Hepatocyte (in vitro differentiated cells): ENCODE results near the gene SLC10A6. TPM values are rescaled to one million over a fixed set of nuclear protein-coding genes. Genes with fewer than 3 reads are reported as not detected.
"Not testable (repeated sequence)": the region's sequence is repeated elsewhere in the genome, so short reads cannot be mapped to it uniquely, and the experiment has no call there.

Source experiments
- DNase-seq: peaks from one replicate; pipeline ENCODE4 v3.0.0-alpha.2; 2016; ENCODE audit warnings: low spot score
- H2AFZ ChIP-seq: fragments of 200-600 bp; sonication (generic); 2 replicates; pipeline ENCODE4 v1.6.0; 2016; ENCODE audit warnings: antibody characterized with exemption, mild to moderate bottlenecking
- H3K27ac ChIP-seq: fragments of 200-600 bp; sonication (generic); 2 replicates; pipeline ENCODE4 v1.5.1; 2016; ENCODE audit warnings: mild to moderate bottlenecking
- H3K27me3 ChIP-seq: fragments of 200-600 bp; sonication (generic); 2 replicates; pipeline ENCODE4 v1.6.1; 2016
- H3K36me3 ChIP-seq: fragments of 200-600 bp; sonication (generic); replicated peaks from 2 replicates; pipeline ENCODE4 v1.5.1; 2016; ENCODE audit warnings: low read depth; ENCODE audit not compliant: insufficient read depth
- H3K4me1 ChIP-seq: fragments of 200-600 bp; sonication (generic); 2 replicates; pipeline ENCODE4 v1.5.1; 2016; ENCODE audit warnings: mild to moderate bottlenecking, moderate library complexity; ENCODE audit not compliant: insufficient read depth
- H3K4me2 ChIP-seq: fragments of 200-600 bp; sonication (generic); 2 replicates; pipeline ENCODE4 v1.6.0; 2016
- H3K4me3 ChIP-seq: fragments of 200-600 bp; sonication (generic); 2 replicates; pipeline ENCODE4 v1.5.1; 2016; ENCODE audit warnings: mild to moderate bottlenecking
- H3K79me2 ChIP-seq: fragments of 200-600 bp; sonication (generic); 2 replicates; pipeline ENCODE4 v1.6.0; 2017; ENCODE audit warnings: mild to moderate bottlenecking
- H3K9me2 ChIP-seq: fragments of 200-600 bp; sonication (generic); replicated peaks from 2 replicates; pipeline ENCODE4 v1.6.0; 2017; ENCODE audit warnings: mild to moderate bottlenecking; ENCODE audit not compliant: insufficient read depth
- H3K9me3 ChIP-seq: fragments of 200-600 bp; sonication (generic); 2 replicates; pipeline ENCODE4 v1.5.1; 2016; ENCODE audit warnings: low read depth, mild to moderate bottlenecking
- H4K20me1 ChIP-seq: fragments of 200-600 bp; sonication (generic); 2 replicates; pipeline ENCODE4 v1.6.0; 2016; ENCODE audit warnings: mild to moderate bottlenecking; ENCODE audit not compliant: insufficient read depth, poor library complexity, severe bottlenecking
- EZH2 ChIP-seq: fragments of 200-600 bp; sonication (generic); IDR thresholded peaks from 2 replicates; pipeline ENCODE4 v1.6.1; 2016; ENCODE audit warnings: antibody characterized with exemption, mild to moderate bottlenecking, borderline replicate concordance
- EZH2phosphoT487 ChIP-seq: fragments of 200-600 bp; sonication (generic); IDR thresholded peaks from one replicate; pipeline ENCODE4 v1.6.1; 2018; ENCODE audit warnings: antibody characterized with exemption, mild to moderate bottlenecking, low read depth, moderate library complexity; ENCODE audit not compliant: unreplicated experiment, severe bottlenecking
- WGBS: methylation state at CpG from one replicate; pipeline ENCODE4 v1.1.6; 2016; ENCODE audit warnings: low lambda C conversion rate; ENCODE audit errors: missing lambda C conversion rate; 5-methylcytosine and 5-hydroxymethylcytosine counted together
- polyA plus RNA-seq: library from polyadenylated mRNA; unstranded; fragments of >200 nt; fragmentation: Nextera tagmentation; extraction: Ambion mirVana; gene quantifications from 2 replicates; pipeline ENCODE4 v1.2.1, GENCODE V29; 2016
- total RNA-seq: library from RNA; depleted of rRNA; stranded (reverse); fragments of >200 nt; gene quantifications from 2 replicates; pipeline ENCODE4 v1.2.3, GENCODE V29; 2014
- TF ChIP-seq, protein P1 (sequence below): fragments of 200-600 bp; sonication (generic); IDR thresholded peaks from 2 replicates; pipeline ENCODE4 v1.5.1; 2016; ENCODE audit warnings: antibody characterized with exemption, mild to moderate bottlenecking; ENCODE audit not compliant: poor library complexity

SLC10A6 gene
- total and polyA plus RNA-seq, 2 experiments from 2014 or later = 0.10 TPM; not detected in 1

DNA sequence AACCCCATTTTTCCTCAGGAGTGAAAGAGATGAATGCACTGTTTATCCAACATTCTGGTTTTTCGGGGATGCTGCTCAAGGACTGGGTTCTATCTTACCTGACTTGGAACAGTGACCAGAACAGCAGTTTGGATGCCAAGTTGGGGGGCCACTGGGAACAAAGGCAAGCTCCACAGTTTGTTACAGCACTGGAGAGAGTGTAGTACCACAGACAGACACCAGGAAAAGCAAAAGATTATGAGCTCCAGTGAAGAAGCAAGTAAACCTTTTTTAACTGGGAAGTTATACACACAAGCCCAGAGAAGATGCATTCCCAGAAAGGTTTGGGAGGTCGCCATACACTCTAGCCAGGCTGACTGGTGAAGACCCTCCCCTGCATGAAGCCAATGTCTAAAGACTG is 29.5 kb upstream of the SLC10A6 start:
- Histone ChIP-seq H3K27ac (no peak overlapping the region), H3K79me2 (no peaks in the 10 kb centered on the region), H3K4me1 (no peaks in the 10 kb centered on the region), H3K9me3 (peaks cover 7% of the 10 kb centered on the region), H4K20me1 (no peaks in the 10 kb centered on the region), H3K4me3 (no peak overlapping the region), H3K9me2 (no peaks in the 10 kb centered on the region), H3K36me3 (no peaks in the 10 kb centered on the region), H3K27me3 (no peaks in the 10 kb centered on the region), H3K4me2 (no peak overlapping the region), H2AFZ (no peak overlapping the region)
- WGBS = 94% methylated on average over 2 of the region's 2 CpGs
- no peak for DNase-seq
- no peak for TF ChIP-seq EZH2phosphoT487
- TF ChIP-seq, protein P1, sequence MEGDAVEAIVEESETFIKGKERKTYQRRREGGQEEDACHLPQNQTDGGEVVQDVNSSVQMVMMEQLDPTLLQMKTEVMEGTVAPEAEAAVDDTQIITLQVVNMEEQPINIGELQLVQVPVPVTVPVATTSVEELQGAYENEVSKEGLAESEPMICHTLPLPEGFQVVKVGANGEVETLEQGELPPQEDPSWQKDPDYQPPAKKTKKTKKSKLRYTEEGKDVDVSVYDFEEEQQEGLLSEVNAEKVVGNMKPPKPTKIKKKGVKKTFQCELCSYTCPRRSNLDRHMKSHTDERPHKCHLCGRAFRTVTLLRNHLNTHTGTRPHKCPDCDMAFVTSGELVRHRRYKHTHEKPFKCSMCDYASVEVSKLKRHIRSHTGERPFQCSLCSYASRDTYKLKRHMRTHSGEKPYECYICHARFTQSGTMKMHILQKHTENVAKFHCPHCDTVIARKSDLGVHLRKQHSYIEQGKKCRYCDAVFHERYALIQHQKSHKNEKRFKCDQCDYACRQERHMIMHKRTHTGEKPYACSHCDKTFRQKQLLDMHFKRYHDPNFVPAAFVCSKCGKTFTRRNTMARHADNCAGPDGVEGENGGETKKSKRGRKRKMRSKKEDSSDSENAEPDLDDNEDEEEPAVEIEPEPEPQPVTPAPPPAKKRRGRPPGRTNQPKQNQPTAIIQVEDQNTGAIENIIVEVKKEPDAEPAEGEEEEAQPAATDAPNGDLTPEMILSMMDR = no peak
- TF ChIP-seq EZH2 = no peak

DNA sequence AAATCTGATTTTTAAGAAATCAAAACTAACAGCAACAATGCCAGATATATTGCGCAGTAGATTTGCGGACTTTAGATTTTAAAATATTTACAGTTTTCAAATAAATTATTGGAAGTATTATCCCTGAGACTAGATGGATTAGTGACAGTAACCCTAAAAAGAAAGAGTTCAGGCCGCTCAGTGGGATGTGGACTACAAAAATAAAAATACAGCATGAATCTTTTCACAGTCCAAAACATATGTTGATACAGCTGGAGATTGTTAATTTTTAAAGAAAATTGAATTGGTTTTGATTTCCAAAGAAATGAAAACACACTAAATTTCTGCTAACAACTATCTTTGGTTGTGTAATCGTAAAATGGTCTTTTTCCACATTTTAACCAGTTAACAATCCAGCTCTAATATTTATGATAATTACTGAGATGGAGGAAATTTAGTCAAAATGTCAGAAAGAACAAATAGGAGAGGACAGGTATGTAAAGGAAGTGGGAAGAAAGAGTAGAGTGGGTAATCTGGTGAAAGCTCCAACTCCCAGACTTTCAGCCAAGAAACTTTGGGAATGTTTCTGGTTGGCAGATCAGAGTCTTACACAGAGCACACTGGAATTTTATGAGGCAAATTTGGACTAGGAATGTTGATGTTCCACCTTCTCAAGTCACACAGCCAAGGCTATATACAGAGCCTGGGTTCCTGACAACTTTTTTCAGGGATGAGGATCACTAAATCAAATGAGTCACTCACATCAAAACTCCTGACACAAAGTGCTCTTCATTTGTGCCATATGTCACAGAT is 27.9 kb upstream of the SLC10A6 start:
- Histone ChIP-seq H3K27ac (no peak overlapping the region), H3K4me2 (no peak overlapping the region), H3K4me1 (no peaks in the 10 kb centered on the region), H3K27me3 (no peaks in the 10 kb centered on the region), H4K20me1 (no peaks in the 10 kb centered on the region), H3K4me3 (no peak overlapping the region), H3K9me2 (no peaks in the 10 kb centered on the region), H3K79me2 (no peaks in the 10 kb centered on the region), H3K36me3 (no peaks in the 10 kb centered on the region), H3K9me3 (peaks cover 7% of the 10 kb centered on the region), H2AFZ (no peak overlapping the region)
- WGBS = 97% methylated on average over 4 of the region's 4 CpGs
- TF ChIP-seq, protein P1 = no peak
- no peak for TF ChIP-seq EZH2phosphoT487
- TF ChIP-seq EZH2 = no peak
- no peak for DNase-seq

DNA sequence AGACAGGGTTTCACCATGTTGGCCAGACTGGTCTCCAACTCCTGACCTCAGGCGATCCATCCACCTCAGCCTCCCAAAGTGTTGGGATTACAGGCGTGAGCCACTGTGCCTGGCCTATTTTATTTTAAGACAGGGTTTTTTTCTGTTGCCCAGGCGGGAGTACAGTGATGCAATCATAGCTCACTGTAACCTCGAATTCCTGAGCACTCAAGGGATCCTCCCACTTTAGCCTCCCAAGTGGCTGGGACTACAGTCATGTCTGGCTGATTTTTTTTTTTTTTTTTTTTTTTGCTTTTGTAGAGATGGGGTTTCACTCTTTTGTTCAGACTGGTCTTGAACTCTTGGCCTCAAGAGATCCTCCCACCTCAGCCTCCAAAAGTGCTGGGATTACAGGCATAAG is 26.3 kb upstream of the SLC10A6 start:
- not testable (repeated sequence) for H4K20me1 ChIP-seq, H3K79me2 ChIP-seq, H3K27me3 ChIP-seq, DNase-seq, H2AFZ ChIP-seq, H3K4me2 ChIP-seq, H3K4me3 ChIP-seq, H3K27ac ChIP-seq, H3K4me1 ChIP-seq, H3K9me2 ChIP-seq, H3K36me3 ChIP-seq, H3K9me3 ChIP-seq
- 94% methylated on average over 4 of the region's 4 CpGs for WGBS

DNA sequence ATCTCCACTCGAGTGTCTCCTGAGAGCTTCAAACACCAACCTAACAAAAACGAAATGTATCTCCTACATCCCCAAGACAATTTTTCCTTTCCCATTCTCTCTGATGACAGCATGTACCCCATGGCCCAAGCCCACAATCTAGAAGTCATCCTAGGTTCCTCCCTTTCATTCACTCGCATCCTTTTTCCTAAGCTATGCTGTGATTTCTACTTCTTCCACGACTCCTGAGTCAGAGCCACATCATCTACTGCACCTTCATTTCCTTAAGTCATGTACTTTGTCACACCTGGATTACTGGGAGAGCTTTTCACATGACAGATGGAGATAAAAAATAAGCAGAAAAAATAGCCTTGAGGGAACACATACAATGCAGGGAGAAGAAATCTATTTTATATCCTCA is 23.0 kb upstream of the SLC10A6 start:
- TF ChIP-seq, protein P1 = no peak
- TF ChIP-seq EZH2phosphoT487 (no peak), EZH2 (no peak)
- 85% methylated on average over 4 of the region's 4 CpGs for WGBS
- Histone ChIP-seq H2AFZ (no peak overlapping the region), H3K4me1 (no peaks in the 10 kb centered on the region), H3K9me3 (no peaks in the 10 kb centered on the region), H4K20me1 (no peaks in the 10 kb centered on the region), H3K27ac (no peak overlapping the region), H3K4me3 (no peak overlapping the region), H3K27me3 (no peaks in the 10 kb centered on the region), H3K79me2 (no peaks in the 10 kb centered on the region), H3K9me2 (no peaks in the 10 kb centered on the region), H3K36me3 (no peaks in the 10 kb centered on the region), H3K4me2 (no peak overlapping the region)
- no peak for DNase-seq
